Measurements from ENCODE around the gene DNAL4. TPM values are rescaled to one million over a fixed set of nuclear protein-coding genes. Genes with fewer than 3 reads are reported as not detected.

The DNAL4 gene
- total RNA-seq, 1 donor from 2014 or later: 27.1 TPM

DNA sequence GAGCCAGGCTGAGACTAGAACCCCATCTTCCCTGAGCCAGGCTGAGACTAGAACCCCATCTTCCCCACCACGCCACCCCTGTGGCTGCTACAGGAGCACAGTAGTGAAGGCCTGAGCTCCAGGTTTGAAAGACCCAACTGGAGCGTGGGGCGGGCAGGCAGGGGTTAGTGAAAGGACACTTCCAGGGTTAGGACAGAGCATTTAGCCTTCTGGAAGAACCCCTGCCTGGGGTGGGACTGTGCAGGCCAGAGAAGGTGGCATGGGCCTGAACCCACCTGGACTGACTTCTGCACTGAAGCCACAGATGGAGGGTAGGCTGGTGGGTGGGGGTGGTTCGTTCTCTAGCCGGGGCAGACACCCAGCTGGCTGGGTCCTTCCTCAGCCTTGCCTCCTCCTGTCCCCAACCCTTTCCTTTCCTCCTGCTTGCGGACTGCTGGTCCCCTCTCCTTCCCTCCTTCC, 62.2 kb downstream of the DNAL4 start:
- no peak overlapping the region for H3K27ac Mint-ChIP-seq
- no peak for TF ChIP-seq CTCF (IDR thresholded peaks at IDR 0.05; ENCODE audit: unreplicated experiment)
- H3K36me3 Mint-ChIP-seq (ENCODE audit: insufficient read depth): peaks cover 10% of the 10 kb centered on the region
- H3K4me3 Mint-ChIP-seq (ENCODE audit: low read depth): no peak overlapping the region
- peaks cover 3% of the 10 kb centered on the region for H3K4me1 Mint-ChIP-seq (ENCODE audit: low read depth)
- H3K27me3 Mint-ChIP-seq: no peaks in the 10 kb centered on the region
- no peak for DNase-seq (ENCODE audit: low spot score, unreplicated experiment)
- H3K9me3 Mint-ChIP-seq (ENCODE audit: low read depth): no peaks in the 10 kb centered on the region

- TF ChIP-seq CTCF (IDR thresholded peaks at IDR 0.05; ENCODE audit: unreplicated experiment): no peak
- no peak for DNase-seq (ENCODE audit: low spot score, unreplicated experiment)
- Mint-ChIP-seq H3K4me3 (ENCODE audit: low read depth) (no peak overlapping the region), H3K27ac (no peak overlapping the region), H3K36me3 (ENCODE audit: insufficient read depth) (peaks cover 11% of the 10 kb centered on the region), H3K9me3 (ENCODE audit: low read depth) (no peaks in the 10 kb centered on the region), H3K27me3 (no peaks in the 10 kb centered on the region), H3K4me1 (ENCODE audit: low read depth) (peaks cover 3% of the 10 kb centered on the region)
Measured at GRCh38 chr22:38730411-38730871, 63.5 kb downstream of the DNAL4 start.

DNA sequence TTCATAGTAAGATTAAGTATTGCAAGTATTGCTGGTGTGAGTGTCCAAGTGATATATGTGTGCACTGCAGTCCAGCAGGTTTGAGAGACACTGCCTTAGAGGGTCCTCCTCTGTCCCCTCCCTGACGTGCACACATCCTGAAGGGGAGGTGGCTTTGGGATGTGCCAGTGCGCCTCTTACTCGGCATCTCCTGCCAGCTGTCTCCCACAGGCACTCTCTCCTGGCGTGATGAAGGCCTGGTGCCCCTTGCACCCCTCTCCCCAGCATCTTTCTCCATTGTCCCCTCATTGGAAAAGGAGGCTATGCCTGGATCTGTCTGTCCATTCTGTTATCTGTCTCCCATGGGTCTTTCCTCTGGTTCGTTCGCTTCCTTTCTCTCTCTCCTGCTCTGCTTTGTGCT, 64.0 kb downstream of the DNAL4 start:
- no peak for TF ChIP-seq CTCF (IDR thresholded peaks at IDR 0.05; ENCODE audit: unreplicated experiment)
- H3K9me3 Mint-ChIP-seq (ENCODE audit: low read depth): no peaks in the 10 kb centered on the region
- no peak for DNase-seq (ENCODE audit: low spot score, unreplicated experiment)
- peaks cover 3% of the 10 kb centered on the region for H3K4me1 Mint-ChIP-seq (ENCODE audit: low read depth)
- H3K27me3 Mint-ChIP-seq: no peaks in the 10 kb centered on the region
- no peak overlapping the region for H3K4me3 Mint-ChIP-seq (ENCODE audit: low read depth)
- H3K27ac Mint-ChIP-seq: no peak overlapping the region
- H3K36me3 Mint-ChIP-seq (ENCODE audit: insufficient read depth): peaks cover 16% of the 10 kb centered on the region

DNA sequence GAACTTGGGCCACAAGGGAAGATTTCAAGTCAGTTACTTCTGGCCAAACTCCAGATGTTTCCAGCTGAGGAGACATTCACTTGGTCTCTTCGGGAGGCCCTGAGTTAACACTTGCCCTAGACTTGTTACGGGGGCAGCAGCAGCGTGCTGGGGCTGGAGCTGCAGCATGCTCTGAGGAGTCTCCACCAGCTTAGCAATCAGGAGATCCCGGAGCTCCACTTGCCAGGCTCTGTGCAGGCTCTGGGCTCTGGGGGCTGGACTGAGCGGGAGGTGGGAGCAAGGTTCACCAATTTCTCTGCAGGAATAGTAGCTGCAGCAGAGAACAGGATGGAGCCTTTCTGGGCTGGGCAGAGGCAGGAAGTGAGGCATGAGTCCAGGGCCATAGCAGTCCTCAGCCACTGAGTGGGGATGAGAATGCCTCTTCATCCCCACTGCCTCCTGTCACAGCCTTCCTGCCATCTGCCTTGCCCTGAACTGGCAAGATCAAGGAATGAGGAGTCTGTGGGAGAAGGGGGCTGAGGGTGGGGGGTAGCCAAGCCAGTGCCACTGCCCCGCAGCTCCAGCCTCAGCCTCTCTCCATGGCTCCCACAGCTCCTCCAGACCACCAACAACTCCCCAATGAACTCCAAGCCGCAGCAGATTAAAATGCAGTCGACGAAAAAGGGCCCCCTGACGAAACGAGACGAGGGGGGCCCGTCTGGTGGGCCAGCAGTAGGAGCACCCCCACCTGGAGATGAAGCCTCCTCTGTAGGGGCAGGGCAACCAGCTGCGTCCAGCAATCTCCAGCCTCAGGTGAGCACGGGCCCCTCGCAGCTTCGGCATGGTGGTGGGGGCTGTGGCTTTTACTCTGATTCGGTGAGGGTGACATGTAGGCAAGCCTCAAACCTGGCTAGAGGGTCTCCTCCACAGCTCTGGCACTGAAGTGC, 64.8 kb downstream of the DNAL4 start:
- Mint-ChIP-seq H3K36me3 (ENCODE audit: insufficient read depth) (peaks cover 17% of the 10 kb centered on the region), H3K27ac (no peak overlapping the region), H3K27me3 (no peaks in the 10 kb centered on the region)

More for the DNA sequence above, 64.8 kb downstream of the DNAL4 start:
- DNase-seq (ENCODE audit: low spot score, unreplicated experiment): no peak
- Mint-ChIP-seq H3K4me3 (ENCODE audit: low read depth) (no peak overlapping the region), H3K9me3 (ENCODE audit: low read depth) (no peaks in the 10 kb centered on the region), H3K4me1 (ENCODE audit: low read depth) (peaks cover 3% of the 10 kb centered on the region)
- TF ChIP-seq CTCF (IDR thresholded peaks at IDR 0.05; ENCODE audit: unreplicated experiment): no peak

Other genes with a start within 250 kb of the DNAL4 start
- 2.2 and 3.0 TPM in 2 replicates for gene DMC1, start 224.0 kb downstream of the DNAL4 start, total RNA-seq
- 18.3 and 18.6 TPM in 2 replicates for gene FAM227A, start 137.8 kb downstream of the DNAL4 start, total RNA-seq
- 46.1 and 50.5 TPM in 2 replicates for gene CBY1, start 137.5 kb downstream of the DNAL4 start, total RNA-seq
- 68.7 and 76.5 TPM in 2 replicates for gene TOMM22, start 112.2 kb downstream of the DNAL4 start, total RNA-seq
- gene JOSD1, start 93.2 kb downstream of the DNAL4 start, total RNA-seq: 40.6 and 46.3 TPM in 2 replicates
- 64.0 and 64.9 TPM in 2 replicates for gene GTPBP1, start 88.2 kb downstream of the DNAL4 start, total RNA-seq
- gene SUN2, start 38.1 kb downstream of the DNAL4 start, total RNA-seq: 61.8 and 66.1 TPM in 2 replicates
- 4.7 TPM in 2 replicates for gene NPTXR, start 49.9 kb upstream of the DNAL4 start, total RNA-seq
- 38.8 and 39.6 TPM in 2 replicates for gene CBX6, start 78.1 kb upstream of the DNAL4 start, total RNA-seq
- gene APOBEC3A, start 163.5 kb upstream of the DNAL4 start, total RNA-seq: not detected in 2 replicates
- gene APOBEC3B, start 188.2 kb upstream of the DNAL4 start, total RNA-seq: 10.1 and 12.6 TPM in 2 replicates
- 4.2 and 7.0 TPM in 2 replicates for gene APOBEC3C, start 220.1 kb upstream of the DNAL4 start, total RNA-seq
- 2.0 and 2.4 TPM in 2 replicates for gene APOBEC3D, start 227.0 kb upstream of the DNAL4 start, total RNA-seq
- 23.6 and 25.3 TPM in 2 replicates for gene APOBEC3F, start 246.7 kb upstream of the DNAL4 start, total RNA-seq